ENCODE data around the gene CACFD1.

DNA sequence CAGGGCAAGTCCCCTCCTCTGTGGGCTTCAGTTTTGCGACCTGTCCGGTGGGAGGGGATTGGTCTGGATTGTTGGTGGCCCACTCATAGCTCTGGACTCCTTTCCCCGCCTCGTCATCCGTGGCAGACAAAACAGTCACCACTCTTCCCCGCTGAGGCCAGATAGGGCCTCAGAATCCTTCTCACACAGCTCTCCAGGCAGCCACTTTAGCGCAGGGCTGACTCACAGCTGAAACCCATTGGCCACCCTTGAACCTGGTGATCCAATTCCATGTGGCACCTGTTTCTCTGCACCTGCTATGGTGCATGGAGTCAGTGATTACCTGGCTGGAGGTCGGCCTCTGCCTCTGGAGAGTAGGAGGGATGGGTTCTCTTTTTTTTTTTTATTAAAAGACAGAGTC is 15.8 kb upstream of the CACFD1 start:
- TF ChIP-seq CTCF (IDR thresholded peaks at IDR 0.05; ENCODE audit: poor library complexity, severe bottlenecking) (no peak), POLR2AphosphoS5 (IDR thresholded peaks at IDR 0.05) (no peak), EZH2 (IDR thresholded peaks at IDR 0.05; ENCODE audit: borderline replicate concordance, insufficient read depth, low read length, poor library complexity, severe bottlenecking) (no peak)
